HL-60 (cell line): ENCODE data around the gene ROCK2.

ENCODE experiments used
- DNase-seq, 2 experiments: peaks; one replicate each; pipeline ENCODE4 v3.0.0-alpha.2; 2010 to 2020; ENCODE audit warnings: low read depth in 1 of 2, low spot score in 1 of 2
- H3K27ac ChIP-seq: fragments of 250-450 bp; sonication (Bioruptor Pico); replicated peaks from 2 replicates; pipeline ENCODE4 v1.5.1; 2020; ENCODE audit warnings: mild to moderate bottlenecking, moderate library complexity
- H3K27me3 ChIP-seq: fragments of 250-450 bp; sonication (Bioruptor Pico); 2 replicates; pipeline ENCODE4 v1.5.1; 2021; ENCODE audit warnings: mild to moderate bottlenecking, moderate library complexity; ENCODE audit not compliant: insufficient read depth, poor library complexity, severe bottlenecking
- H3K4me3 ChIP-seq: replicated peaks from 2 replicates; pipeline ENCODE4 v1.5.1; 2011; ENCODE audit warnings: mild to moderate bottlenecking, control low read depth, low read length; ENCODE audit not compliant: insufficient read depth
- CTCF ChIP-seq: IDR thresholded peaks from one replicate; pipeline ENCODE4 v1.5.1; 2011; ENCODE audit warnings: low read length, control low read depth, inconsistent platforms; ENCODE audit not compliant: insufficient read depth
- GABPA ChIP-seq: IDR thresholded peaks from 2 replicates; pipeline ENCODE4 v1.6.1; 2012; ENCODE audit warnings: low read depth
- POLR2AphosphoS5 ChIP-seq: IDR thresholded peaks from 2 replicates; pipeline ENCODE4 v1.6.1; 2012; ENCODE audit warnings: low read depth
- REST ChIP-seq: IDR thresholded peaks from 2 replicates; pipeline ENCODE4 v1.6.1; 2012; ENCODE audit warnings: low read depth; ENCODE audit not compliant: insufficient replicate concordance
- SPI1 ChIP-seq: IDR thresholded peaks from 2 replicates; pipeline ENCODE4 v1.6.1; 2012; ENCODE audit warnings: low read depth, mild to moderate bottlenecking, borderline replicate concordance

ROCK2 gene

GRCh38 chr2:11174222-11174621, 170.2 kb downstream of the ROCK2 start:
- Histone ChIP-seq H3K27me3 (no peaks in the 10 kb centered on the region), H3K4me3 (no peak overlapping the region), H3K27ac (no peak overlapping the region)
- TF ChIP-seq POLR2AphosphoS5: no peak
- no peak for TF ChIP-seq GABPA
- TF ChIP-seq SPI1: no peak
- no peak for TF ChIP-seq CTCF
- TF ChIP-seq REST: no peak
- no peak for DNase-seq

- TF ChIP-seq CTCF (no peak), POLR2AphosphoS5 (no peak), GABPA (no peak), SPI1 (no peak), REST (no peak)
- H3K27ac ChIP-seq: no peak overlapping the region
- no peak for DNase-seq
- no peak overlapping the region for H3K4me3 ChIP-seq
- no peaks in the 10 kb centered on the region for H3K27me3 ChIP-seq
Measured at GRCh38 chr2:11169333-11169732, 175.1 kb downstream of the ROCK2 start.

- TF ChIP-seq REST (no peak), POLR2AphosphoS5 (no peak), CTCF (no peak), GABPA (no peak), SPI1 (no peak)
- no peaks in the 10 kb centered on the region for H3K27me3 ChIP-seq
- H3K27ac ChIP-seq: no peak overlapping the region
- peak; percentile 51 to 54 for DNase-seq
- no peak overlapping the region for H3K4me3 ChIP-seq
Measured at GRCh38 chr2:11168488-11168887, 175.9 kb downstream of the ROCK2 start.
